ENCODE data around the gene CACNA2D3.

The CACNA2D3 gene

GRCh38 chr3:54171951-54172350, 49.6 kb downstream of the CACNA2D3 start:
- DNase-seq = no peak

- no peak for DNase-seq
These were observed 51.0 kb downstream of the CACNA2D3 start for GRCh38 chr3:54173371-54173770.

- no peak for DNase-seq
These were observed 53.8 kb downstream of the CACNA2D3 start for GRCh38 chr3:54176106-54176505.

GRCh38 chr3:54177816-54178215, 55.5 kb downstream of the CACNA2D3 start:
- DNase-seq = no peak

- DNase-seq = no peak
These were observed 56.0 kb downstream of the CACNA2D3 start for GRCh38 chr3:54178376-54178775.

- no peak for DNase-seq
These were observed 58.6 kb downstream of the CACNA2D3 start for GRCh38 chr3:54180921-54181320.

GRCh38 chr3:54182242-54182641, 59.9 kb downstream of the CACNA2D3 start:
- no peak for DNase-seq

- DNase-seq = no peak
These were observed 63.4 kb downstream of the CACNA2D3 start for GRCh38 chr3:54185740-54186139.

- peak; percentile 2 to 11 for DNase-seq
These were observed 65.9 kb downstream of the CACNA2D3 start for GRCh38 chr3:54188176-54188791.

GRCh38 chr3:54191220-54191619, 68.9 kb downstream of the CACNA2D3 start:
- DNase-seq = no peak

- no peak for DNase-seq
These were observed 69.7 kb downstream of the CACNA2D3 start for GRCh38 chr3:54192026-54192425.

GRCh38 chr3:54193093-54193492, 70.7 kb downstream of the CACNA2D3 start:
- DNase-seq = no peak

GRCh38 chr3:54196360-54196991, 74.1 kb downstream of the CACNA2D3 start:
- DNase-seq = no peak

GRCh38 chr3:54197509-54197908, 75.2 kb downstream of the CACNA2D3 start:
- no peak for DNase-seq

GRCh38 chr3:54198556-54198955, 76.2 kb downstream of the CACNA2D3 start:
- no peak for DNase-seq

GRCh38 chr3:54202054-54202453, 79.7 kb downstream of the CACNA2D3 start:
- DNase-seq = no peak

GRCh38 chr3:54202651-54203248, 80.4 kb downstream of the CACNA2D3 start:
- no peak for DNase-seq

- DNase-seq = no peak
These were observed 84.5 kb downstream of the CACNA2D3 start for GRCh38 chr3:54206874-54207273.

- DNase-seq = no peak
These were observed 88.7 kb downstream of the CACNA2D3 start for GRCh38 chr3:54211097-54211496.

GRCh38 chr3:54212723-54213122, 90.4 kb downstream of the CACNA2D3 start:
- no peak for DNase-seq

- DNase-seq = no peak
These were observed 91.6 kb downstream of the CACNA2D3 start for GRCh38 chr3:54213907-54214306.

GRCh38 chr3:54214845-54215244, 92.5 kb downstream of the CACNA2D3 start:
- DNase-seq = no peak

- no peak for DNase-seq
These were observed 93.2 kb downstream of the CACNA2D3 start for GRCh38 chr3:54215521-54215920.

- no peak for DNase-seq
These were observed 95.5 kb downstream of the CACNA2D3 start for GRCh38 chr3:54217828-54218227.

- no peak for DNase-seq
These were observed 100.0 kb downstream of the CACNA2D3 start for GRCh38 chr3:54222316-54222715.
